Stimulated activated CD8-positive, alpha-beta memory T cell treated with anti-CD3 and anti-CD28 coated beads, Interleukin-4, amount 100 ng/mL, for 1 hour (primary cell): Measurements from ENCODE around the gene CFAP61.
A peak's percentile ranks its signal among the peaks of the same experiment; 100 is the strongest.
"Not testable (repeated sequence)": the region's sequence is repeated elsewhere in the genome, so short reads cannot be mapped to it uniquely, and the experiment has no call there.

Source experiments
- DNase-seq, 2 donors: peaks; one replicate each; pipeline ENCODE4 v3.0.0-alpha.2; 2020; ENCODE audit warnings: low read depth in 2 of 2, low spot score in 1 of 2

Gene CFAP61

DNA sequence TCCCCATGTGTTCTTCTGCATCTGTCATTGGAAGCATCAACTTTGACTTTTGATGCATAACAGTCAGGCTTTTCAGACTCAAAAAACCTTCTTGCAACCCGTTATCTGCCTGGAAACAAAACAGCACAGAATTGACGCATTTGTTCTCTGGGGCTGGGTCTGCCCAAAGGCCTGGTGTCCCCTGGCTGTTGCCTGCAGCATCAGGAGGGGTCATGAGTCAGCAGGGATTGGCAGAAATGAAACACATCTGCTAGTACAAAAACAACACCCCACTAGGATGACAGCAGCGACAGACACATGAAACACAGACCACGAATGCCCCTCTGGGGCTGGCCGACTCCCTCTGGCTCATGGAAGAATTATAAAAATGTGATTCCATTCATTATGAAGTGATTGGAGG, 158.0 kb downstream of the CFAP61 start:
- DNase-seq, result no peak

DNA sequence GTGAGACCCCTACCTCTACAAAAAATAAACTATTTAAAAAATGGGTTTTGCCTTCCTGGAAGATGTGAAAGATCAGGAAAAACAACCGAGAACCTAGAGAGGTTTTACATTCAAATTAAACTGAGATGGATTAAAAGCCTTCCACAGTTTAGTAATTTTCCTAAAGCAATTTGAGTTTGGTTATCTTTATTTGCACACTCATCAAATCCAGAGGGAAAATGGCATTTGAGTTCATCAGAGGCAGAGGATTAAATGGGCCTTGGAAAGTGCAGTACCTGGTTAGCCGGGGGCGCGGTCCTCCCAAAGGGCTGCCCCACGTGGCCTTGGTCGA, 158.6 kb downstream of the CFAP61 start:
- no peak for DNase-seq

DNA sequence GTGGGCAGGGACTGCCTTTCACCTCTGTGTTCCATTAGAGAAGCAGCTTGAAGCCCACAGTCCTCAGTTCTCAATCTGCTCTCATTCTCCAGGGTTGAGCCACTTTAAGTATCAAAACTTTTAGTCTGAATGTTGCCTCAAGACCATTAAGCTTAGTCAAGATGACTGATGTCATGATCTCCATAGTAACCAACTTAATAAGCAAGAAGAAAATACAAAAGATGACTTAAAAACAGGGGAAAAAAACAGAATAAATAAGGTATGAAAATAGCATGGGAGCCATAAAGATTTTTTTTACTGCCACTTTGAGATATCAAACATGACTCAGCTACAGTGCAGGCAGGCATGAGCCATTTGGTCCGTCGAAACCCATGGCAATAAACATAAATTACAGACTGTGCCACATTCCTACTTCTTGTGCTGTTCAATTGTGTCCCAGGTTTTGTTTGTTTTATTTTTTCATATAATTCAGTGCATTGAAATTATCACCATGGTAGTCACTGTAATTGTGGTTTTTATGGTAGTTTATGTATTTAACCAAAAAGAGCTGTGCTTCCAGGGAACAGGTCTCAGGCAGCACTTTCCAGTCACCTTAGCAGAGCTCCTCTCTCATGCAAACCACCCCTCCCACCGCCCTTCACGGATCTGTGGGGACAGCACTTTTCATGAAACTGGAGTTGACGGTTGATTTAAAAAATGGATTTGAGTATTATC, 159.1 kb downstream of the CFAP61 start:
- no peak for DNase-seq

DNA sequence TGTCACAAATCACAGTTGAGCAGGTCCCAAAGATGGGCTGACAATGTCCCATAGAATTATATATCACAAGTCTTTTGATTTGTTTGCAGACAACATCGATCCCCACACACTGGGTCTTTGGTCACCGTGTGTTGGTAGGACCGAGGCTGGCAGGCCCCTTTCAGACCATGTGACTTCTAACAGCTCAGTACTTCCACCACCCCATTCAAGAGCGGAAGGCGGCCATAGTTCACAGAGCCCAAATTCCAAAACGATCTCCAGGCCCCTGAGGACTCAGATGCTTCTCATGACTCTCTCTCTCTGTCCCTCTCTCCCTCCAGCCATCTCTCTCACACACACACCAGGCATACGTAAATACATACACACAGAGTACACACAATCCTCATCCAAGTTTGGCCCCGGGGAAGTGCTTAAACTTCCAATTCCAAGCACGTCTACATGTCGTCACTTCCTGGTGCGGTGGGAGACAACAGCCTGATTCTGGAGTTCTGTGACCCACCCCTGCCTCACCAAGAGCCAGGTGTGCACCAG, 159.7 kb downstream of the CFAP61 start:
- DNase-seq, result no peak

DNA sequence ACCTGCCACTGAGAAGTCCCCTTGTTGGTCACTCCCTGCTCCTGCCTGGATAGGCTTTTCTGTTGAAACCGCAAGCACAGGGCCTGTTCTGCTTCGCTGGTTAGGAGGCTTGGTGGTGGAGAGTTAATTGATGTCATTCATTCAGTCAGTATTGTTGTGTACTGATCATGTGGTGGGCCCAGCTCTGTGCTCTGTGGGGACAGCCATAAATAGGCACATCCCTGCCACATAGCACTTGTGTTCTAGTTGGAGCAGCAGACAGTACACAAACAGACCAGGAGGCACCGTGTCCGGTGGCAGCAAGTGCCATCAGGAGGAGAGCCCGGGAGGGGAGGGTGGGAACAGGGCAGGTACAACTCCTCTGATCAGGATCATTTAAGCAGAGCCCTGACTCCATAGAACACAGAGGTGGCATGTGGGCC, 160.4 kb downstream of the CFAP61 start:
- no peak for DNase-seq

DNA sequence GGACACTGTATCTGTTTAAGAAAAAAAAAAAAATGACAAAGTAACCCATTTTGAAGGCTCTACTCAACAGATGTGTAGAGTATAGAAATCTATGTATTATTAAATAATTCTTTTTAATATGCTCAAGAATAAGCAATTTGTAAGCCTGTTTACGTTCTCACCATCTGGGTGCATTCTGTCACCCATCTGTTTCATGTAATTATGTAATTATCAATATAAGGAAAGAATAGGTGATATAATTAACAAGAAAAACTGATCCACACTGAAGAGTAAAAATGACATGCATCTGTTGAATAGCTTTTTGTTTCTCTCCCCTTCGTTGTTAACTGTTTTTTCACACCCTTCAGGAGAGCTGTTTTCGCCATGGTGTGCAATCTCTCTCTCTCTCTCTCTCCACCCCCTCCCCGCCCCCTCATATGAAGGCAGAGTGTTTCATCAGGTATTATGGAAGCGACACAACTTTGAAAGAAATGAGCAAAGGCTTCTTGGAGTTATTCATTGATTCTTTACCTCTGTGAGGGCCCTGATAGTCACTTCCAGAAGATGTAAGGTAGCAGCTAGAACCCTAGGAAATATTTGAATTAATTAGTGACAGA, 161.3 kb downstream of the CFAP61 start:
- DNase-seq, result no peak

DNA sequence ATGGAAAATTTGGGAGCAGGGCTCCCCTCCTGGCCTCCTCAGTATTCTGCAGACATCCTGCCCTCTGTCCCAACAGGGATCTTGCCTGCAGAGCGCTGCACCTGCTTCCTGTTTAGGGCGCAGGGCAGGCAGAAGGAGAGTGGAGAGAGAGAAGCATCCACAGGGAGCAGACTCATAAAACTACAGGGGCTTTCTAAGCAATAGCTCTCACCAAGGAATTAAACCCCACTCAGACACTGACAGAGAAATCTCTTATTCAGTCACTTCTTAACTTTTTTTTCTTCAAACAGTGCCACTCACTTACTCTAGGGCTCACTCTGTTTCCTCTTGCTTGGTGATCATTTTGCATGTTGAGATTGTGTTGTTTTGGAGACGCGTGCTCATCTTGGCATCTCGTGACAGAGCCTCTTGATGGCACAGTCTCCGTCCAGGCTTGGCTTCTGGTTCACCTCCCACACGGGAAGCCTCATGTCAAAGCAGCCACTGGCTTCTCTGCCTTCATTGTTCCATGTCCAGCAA, 162.5 kb downstream of the CFAP61 start:
- no peak for DNase-seq

DNA sequence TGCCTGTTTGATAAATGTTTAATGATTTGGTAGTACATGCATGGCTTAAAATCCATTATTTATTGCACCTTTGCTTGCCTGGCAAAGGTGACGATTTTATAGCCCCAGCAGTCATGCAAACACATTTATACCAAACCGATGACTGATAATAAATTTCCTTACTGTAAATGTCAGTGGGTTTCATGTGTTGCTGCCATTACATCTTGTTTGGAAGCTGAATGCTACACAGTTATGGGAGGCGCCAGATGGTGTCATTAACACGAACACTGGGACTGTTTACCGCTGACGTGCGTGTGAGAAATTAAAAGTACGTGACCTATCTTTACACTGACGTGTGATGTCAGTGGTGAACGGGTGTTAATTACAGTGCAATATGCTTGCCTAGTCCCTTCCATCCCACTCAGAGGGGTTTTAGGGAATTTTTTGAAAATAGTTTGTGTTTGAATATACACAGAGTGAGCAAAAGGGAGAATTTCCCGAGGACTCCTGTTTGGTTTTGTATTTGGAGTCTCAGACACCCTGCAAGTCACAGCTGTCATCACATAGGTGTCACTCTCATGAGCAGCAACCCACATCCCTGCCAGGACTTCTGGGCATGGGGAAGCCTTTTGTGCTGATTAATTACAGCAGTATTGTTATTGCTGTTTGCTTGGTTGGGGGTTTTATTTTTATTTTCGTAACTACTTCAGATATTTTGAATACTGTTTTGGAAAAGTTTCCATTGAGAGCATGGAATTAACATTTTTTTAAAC, 163.8 kb downstream of the CFAP61 start:
- DNase-seq, result peak in 1 of 2 donors; percentile 9

DNA sequence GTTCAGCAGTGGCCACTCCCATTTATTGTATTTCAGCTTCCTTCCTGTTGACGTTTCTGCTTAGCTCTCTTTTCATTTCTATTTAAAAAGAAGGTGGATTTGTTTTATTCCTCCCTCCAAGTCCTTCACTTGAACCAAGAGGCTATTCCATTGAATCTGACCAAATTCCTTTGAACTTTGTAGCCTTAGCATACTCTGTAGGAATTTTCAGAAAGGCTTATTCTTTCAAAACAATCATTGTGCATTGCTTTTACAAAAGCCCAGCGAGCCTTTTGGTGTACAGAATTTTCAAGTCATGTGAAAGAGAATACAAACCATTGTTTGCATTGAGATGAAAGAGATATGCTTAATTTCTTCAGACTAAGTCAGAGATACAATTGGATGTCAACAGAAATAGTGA, 164.6 kb downstream of the CFAP61 start:
- DNase-seq, result no peak

DNA sequence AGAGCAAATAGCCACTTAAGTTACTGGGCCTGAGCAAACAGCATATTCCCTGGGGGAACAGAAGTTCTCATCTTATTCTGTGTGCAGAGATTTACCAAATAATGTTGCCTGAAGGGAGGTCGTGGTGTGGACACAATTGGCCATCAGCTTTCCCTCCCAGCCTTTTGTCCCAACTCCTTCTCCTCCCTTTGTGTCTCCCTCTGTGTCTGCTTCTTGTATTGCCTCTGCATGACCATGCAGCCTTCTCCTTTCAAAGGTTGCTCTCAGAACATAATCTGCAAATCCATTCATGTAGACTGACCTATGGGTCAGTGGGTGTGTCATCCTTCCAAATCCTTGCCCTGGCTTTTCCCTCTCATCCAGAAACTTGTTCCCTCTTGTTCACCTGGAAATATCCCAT, 165.3 kb downstream of the CFAP61 start:
- no peak for DNase-seq

DNA sequence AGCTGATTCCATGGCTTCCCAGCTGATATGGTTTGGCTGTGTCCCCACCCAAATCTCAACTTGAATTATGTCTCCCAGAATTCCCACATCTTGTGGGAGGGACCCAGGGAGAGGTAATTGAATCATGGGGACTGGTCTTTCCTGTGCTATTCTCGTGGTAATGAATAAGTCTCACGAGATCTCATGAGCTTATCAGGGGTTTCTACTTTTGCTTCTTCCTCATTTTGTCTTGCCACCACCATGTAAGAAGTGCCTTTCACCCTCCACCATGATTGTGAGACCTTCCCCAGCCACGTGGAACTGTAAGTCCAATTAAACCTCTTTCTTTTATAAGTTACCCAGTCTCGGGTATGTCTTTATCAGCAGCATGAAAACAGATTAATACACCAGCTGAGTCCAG, 165.8 kb downstream of the CFAP61 start:
- DNase-seq, result not testable (repeated sequence)

DNA sequence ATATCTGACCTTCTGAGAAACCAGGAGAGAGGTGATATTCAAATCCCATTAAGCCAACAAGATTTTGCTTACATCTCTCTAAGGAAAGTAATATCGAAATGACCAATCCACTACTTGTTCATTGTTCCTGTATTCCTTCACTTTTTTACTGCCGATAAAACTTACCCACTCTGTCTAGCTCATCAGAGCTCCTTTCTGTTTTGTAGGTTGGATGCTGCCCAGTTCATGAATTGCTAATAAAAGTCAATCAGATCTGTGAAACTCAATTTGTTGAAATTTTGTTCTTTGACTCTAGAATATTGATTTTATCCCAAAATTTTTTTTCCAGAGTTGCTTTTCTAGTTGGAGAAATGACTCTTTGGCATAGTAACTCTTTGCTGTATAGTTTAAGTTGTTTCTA, 166.7 kb downstream of the CFAP61 start:
- no peak for DNase-seq

DNA sequence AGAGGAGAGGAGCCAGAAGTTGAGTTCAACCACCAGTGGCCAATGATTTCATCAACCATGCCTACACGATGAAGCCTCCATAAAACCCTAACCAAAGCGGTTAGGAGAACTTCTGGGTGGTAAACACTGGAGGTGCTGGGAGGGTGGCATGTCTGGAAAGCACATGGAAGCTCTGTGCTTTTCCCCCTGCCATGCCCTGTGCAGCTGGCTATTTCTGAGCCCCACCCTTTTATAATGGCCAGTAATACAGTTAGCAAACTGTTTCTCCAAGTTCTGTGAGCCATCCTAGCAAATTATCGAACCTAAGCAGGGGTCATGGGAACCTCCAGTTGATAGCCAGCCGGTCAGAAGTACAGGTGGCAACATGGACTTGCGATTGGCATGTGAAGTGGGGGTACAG, 167.8 kb downstream of the CFAP61 start:
- no peak for DNase-seq

DNA sequence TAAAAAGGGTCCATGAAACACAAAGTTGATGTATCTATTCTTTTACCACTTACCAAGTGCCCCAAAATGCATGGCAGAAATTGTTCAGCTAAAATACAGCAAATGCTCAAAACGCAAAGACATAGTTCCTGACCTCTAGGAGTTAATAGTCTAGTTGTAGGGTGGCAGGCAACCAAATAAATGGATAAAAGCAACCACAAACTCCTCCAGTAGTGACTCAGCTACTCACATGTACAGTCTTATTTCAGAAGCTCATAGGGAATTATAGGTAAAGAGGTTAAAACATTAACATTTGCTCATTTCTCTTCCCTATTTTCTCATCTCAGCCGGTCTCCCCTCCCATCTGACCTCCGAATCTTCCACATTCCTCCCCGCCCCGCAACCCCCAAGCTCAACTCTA, 171.6 kb downstream of the CFAP61 start:
- DNase-seq, result no peak

DNA sequence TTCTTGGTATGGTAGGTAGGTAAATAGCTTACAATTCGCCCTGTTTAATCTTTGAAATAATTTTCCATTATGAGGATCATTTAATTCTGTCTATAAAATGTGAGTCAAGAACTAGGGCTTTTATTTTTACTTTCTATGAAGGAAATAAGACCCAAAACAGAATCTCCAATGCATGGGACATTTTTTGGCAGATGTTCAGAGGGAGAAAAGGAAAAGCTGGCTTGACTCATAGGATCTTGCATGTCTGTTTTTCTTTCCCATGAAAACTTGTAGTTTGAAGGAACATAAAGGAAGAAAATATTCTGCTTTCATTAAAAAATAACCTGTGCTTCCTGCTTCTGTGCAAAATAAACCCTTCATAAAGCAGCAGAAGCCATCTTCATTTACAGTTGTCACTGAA, 172.5 kb downstream of the CFAP61 start:
- no peak for DNase-seq

DNA sequence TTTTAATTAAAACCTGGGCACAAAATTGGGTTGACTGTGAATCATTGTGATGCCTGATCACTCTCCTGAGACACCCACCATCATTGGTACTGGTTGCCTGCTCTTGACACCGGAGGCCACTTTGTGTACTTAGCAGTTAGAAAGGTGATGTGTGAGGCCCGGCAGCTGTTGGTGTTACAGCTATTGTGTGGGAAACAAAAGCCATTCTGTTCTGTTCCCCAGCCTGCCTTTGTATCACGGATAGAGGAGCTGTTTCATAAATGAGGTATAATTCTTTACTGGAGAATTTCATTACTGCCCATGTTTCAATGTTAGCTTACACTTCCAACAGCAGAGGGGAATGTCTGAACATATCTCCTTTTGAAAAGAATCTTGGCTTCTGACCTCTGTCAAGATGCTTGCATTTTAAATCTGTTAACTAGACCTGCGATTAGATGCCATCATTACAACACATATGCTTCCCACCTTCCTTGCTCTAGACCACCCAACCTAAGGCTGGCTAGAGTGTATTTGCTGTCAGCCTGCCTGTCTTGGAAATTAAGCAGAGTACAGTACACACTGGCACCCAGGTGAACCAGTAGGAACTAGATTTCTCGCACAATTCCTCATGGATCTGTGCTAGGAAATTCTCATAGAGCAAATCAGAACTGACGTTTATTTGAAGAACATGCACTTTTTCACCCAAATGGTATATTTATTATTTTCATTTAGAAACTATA, 173.2 kb downstream of the CFAP61 start:
- no peak for DNase-seq

DNA sequence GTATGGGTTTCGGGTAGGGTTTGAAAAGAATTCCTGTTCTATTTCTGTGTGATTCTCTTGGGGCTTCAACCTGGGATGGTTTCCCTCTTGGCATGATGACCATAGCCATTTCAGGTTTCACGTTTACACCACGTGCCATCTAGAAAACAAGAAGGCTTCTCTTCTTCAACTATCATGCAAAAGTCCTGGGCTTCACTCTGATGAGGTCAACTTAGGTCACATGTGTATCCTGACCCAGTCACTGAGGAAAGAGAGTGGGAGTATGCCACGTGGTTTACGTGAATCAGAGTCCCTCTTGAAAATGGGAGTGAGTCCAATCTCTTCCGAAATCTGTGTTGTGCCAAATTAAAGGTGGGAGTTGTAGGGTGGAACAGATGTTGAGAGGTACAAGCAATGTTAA, 174.2 kb downstream of the CFAP61 start:
- no peak for DNase-seq

DNA sequence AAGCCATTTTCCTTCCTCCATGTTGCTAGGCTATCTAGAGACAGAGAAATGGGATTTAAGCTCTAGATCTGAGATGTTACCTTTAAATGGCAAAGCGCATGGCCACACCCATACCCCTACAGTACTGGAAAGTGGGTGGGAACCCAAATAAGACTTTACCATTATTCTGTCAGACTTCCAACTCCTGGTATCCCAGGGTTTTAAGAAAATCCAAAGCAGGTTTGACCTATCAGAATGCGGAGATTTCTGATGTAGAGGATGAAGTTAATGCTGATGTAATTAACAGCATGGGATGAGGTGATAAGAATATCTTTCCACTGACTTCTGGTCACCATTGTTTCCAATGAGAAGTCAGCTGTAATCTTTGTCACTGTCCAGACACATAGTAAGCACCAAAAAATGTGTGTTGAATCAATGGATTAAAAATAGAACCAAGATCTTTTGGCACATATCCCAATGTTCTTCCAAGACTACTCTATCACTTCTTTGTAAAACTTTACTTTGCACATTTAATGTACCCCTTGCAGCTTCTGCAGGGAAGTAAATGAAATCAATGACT, 174.8 kb downstream of the CFAP61 start:
- DNase-seq, result no peak

DNA sequence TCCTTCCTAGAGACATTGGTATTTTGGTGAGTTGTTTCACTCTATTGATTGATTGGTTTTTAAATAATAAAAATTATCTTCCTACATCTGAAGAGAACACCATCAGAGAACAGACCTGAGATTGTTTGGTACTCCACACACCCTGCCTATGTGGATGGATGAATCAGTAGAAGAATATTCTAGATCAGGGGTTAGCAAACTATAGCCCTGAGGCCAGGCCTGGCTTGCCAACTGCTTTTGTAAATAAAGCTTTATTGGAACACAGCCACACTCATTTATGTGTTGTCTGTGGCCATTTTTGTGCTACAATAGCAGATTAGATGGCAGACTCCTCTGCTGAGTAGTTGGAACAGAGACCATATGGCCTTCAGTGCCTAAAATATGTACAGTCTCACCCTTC, 176.0 kb downstream of the CFAP61 start:
- no peak for DNase-seq

DNA sequence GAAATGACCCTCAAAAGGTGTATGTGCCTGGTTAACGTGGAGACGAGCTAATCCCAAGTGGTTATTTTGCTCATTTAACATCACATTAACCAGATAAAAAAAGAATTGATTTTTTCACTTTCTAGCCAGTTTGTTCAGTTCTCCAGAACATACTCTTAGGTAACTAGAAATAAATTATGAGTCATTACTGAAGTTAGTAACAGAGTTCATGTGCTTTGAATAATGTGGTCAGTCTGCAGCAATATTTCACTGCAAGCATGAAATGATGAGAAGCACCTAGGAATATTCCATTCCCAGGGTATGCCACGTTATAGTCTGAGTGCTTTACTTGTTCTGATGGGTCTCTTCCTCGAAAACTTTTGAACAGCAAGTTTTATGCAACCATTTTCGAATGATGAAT, 177.3 kb downstream of the CFAP61 start:
- no peak for DNase-seq

DNA sequence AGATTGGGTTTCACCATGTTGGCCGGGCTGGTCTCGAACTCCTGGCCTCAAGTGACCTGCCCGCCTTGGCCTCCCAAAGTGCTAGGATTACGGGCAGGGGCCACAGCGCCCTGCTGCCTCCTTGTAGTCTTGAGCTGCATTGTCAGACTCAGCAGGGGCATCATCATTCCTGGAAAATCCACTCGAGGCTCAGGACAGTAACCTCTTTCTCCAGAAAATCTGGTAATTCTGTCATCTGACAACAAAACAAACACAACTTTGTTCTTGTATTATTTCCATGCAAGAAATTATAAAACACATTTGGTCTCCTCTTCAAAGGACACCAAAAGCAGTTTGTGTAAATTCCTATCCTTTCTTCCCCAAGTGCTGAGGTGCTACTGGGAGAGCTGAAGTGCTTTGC, 178.4 kb downstream of the CFAP61 start:
- no peak for DNase-seq
